Islet of Langerhans (tissue), 1 donor: ENCODE data around the gene SPTSSB.

Experiments
- FAIRE-seq: peaks from one replicate; lab custom pipeline; 2011; peaks lifted over from hg19 to GRCh38; lab: Jason Lieb, UNC

Gene SPTSSB

GRCh38 chr3:161390200-161390599 lies 18.9 kb upstream of the SPTSSB start:
- FAIRE-seq, result peak; percentile 60

- FAIRE-seq, result no peak
Measured at GRCh38 chr3:161389445-161390035, 18.2 kb upstream of the SPTSSB start.

- FAIRE-seq, result no peak
Measured at GRCh38 chr3:161388855-161389254, 17.5 kb upstream of the SPTSSB start.

GRCh38 chr3:161386991-161387770 lies 15.9 kb upstream of the SPTSSB start:
- FAIRE-seq, result peak; percentile 56

- no peak for FAIRE-seq
Measured at GRCh38 chr3:161372321-161373260, 1.3 kb upstream of the SPTSSB start.

GRCh38 chr3:161369531-161369930 lies 1.8 kb downstream of the SPTSSB start:
- FAIRE-seq, result no peak

GRCh38 chr3:161366094-161366493 lies 5.2 kb downstream of the SPTSSB start:
- no peak for FAIRE-seq

GRCh38 chr3:161358488-161358887 lies 12.8 kb downstream of the SPTSSB start:
- FAIRE-seq, result peak; percentile 69

- FAIRE-seq, result no peak
Measured at GRCh38 chr3:161356287-161356686, 15.0 kb downstream of the SPTSSB start.

GRCh38 chr3:161355508-161355907 lies 15.8 kb downstream of the SPTSSB start:
- no peak for FAIRE-seq

GRCh38 chr3:161354554-161354953 lies 16.8 kb downstream of the SPTSSB start:
- FAIRE-seq, result no peak

GRCh38 chr3:161351330-161351729 lies 20.0 kb downstream of the SPTSSB start:
- no peak for FAIRE-seq

GRCh38 chr3:161350916-161351315 lies 20.4 kb downstream of the SPTSSB start:
- no peak for FAIRE-seq

- FAIRE-seq, result no peak
Measured at GRCh38 chr3:161349529-161350312, 21.6 kb downstream of the SPTSSB start.

GRCh38 chr3:161348796-161349400 lies 22.4 kb downstream of the SPTSSB start:
- peak; percentile 97 for FAIRE-seq

GRCh38 chr3:161347726-161348125 lies 23.6 kb downstream of the SPTSSB start:
- no peak for FAIRE-seq

GRCh38 chr3:161345023-161345422 lies 26.3 kb downstream of the SPTSSB start:
- FAIRE-seq, result peak; percentile 71

GRCh38 chr3:161343986-161344385 lies 27.3 kb downstream of the SPTSSB start:
- no peak for FAIRE-seq

- FAIRE-seq, result no peak
Measured at GRCh38 chr3:161343540-161343939, 27.8 kb downstream of the SPTSSB start.

GRCh38 chr3:161342629-161343028 lies 28.7 kb downstream of the SPTSSB start:
- peak; percentile 21 for FAIRE-seq
